MV-4-11 (cell line): ENCODE results near the gene DDX23.
A peak's percentile ranks its signal among the peaks of the same experiment; 100 is the strongest.
"Not testable (repeated sequence)": the region's sequence is repeated elsewhere in the genome, so short reads cannot be mapped to it uniquely, and the experiment has no call there.

Source experiments
- DNase-seq: peaks from one replicate; lab custom pipeline; 2025; lab: John Stamatoyannopoulos, UW

The DDX23 gene

GRCh38 chr12:48851883-48852733 lies at the start of gene DDX23:
Gene DDX23 (minus strand): TSS chr12:48852163. CDS start chr12:48845782, 6,381 bp downstream.
- peak; percentile 98 for DNase-seq

- peak; percentile 64 for DNase-seq
Measured at GRCh38 chr12:48901278-48901677, 49.3 kb upstream of the DDX23 start.

GRCh38 chr12:48899651-48900050 lies 47.7 kb upstream of the DDX23 start:
- DNase-seq = no peak

GRCh38 chr12:48894271-48894670 lies 42.3 kb upstream of the DDX23 start:
- DNase-seq = no peak

GRCh38 chr12:48890657-48891418 lies 38.9 kb upstream of the DDX23 start:
- peak; percentile 50 for DNase-seq

- DNase-seq = no peak
Measured at GRCh38 chr12:48889679-48890078, 37.7 kb upstream of the DDX23 start.

GRCh38 chr12:48883305-48884161 lies 31.6 kb upstream of the DDX23 start:
- no peak for DNase-seq

GRCh38 chr12:48882972-48883304 lies 31.0 kb upstream of the DDX23 start:
- no peak for DNase-seq

GRCh38 chr12:48882315-48882687 lies 30.3 kb upstream of the DDX23 start:
- no peak for DNase-seq

- no peak for DNase-seq
Measured at GRCh38 chr12:48881686-48882314, 29.8 kb upstream of the DDX23 start.

GRCh38 chr12:48880647-48881046 lies 28.7 kb upstream of the DDX23 start:
- no peak for DNase-seq

GRCh38 chr12:48878548-48878947 lies 26.6 kb upstream of the DDX23 start:
- DNase-seq = no peak

GRCh38 chr12:48875944-48876515 lies 24.1 kb upstream of the DDX23 start:
- no peak for DNase-seq

- DNase-seq = not testable (repeated sequence)
Measured at GRCh38 chr12:48873534-48873933, 21.6 kb upstream of the DDX23 start.

GRCh38 chr12:48873096-48873495 lies 21.1 kb upstream of the DDX23 start:
- DNase-seq = no peak

- no peak for DNase-seq
Measured at GRCh38 chr12:48869191-48869590, 17.2 kb upstream of the DDX23 start.

GRCh38 chr12:48868451-48868850 lies 16.5 kb upstream of the DDX23 start:
- DNase-seq = no peak

GRCh38 chr12:48866052-48866711 lies 14.2 kb upstream of the DDX23 start:
- DNase-seq = no peak

GRCh38 chr12:48865281-48866051 lies 13.5 kb upstream of the DDX23 start, which contains the start of gene RND1:
Gene RND1 (minus strand): TSS chr12:48865870. CDS start chr12:48865767, 103 bp downstream.
- peak; percentile 87 for DNase-seq

GRCh38 chr12:48863291-48863690 lies 11.3 kb upstream of the DDX23 start:
- no peak for DNase-seq
